WTC11 (cell line): ENCODE measurements around the gene STT3A. TPM values are rescaled to one million over a fixed set of nuclear protein-coding genes. Genes with fewer than 3 reads are reported as not detected.

Source experiments
- AFF4 ChIP-seq: sonication (generic); formaldehyde crosslinking; IDR thresholded peaks from 2 replicates; pipeline ENCODE4 v1.8.1; 2023; ENCODE audit warnings: mild to moderate bottlenecking, missing genetic modification reagents, borderline replicate concordance
- ATF6 ChIP-seq: sonication (generic); formaldehyde crosslinking; IDR thresholded peaks from 2 replicates; pipeline ENCODE4 v1.8.1; 2023; ENCODE audit warnings: mild to moderate bottlenecking, missing genetic modification reagents
- CBFB ChIP-seq: sonication (generic); formaldehyde crosslinking; IDR thresholded peaks from 2 replicates; pipeline ENCODE4 v1.8.1; 2022; ENCODE audit warnings: mild to moderate bottlenecking, low read depth, missing genetic modification reagents
- CREM ChIP-seq: sonication (generic); formaldehyde crosslinking; IDR thresholded peaks from 2 replicates; pipeline ENCODE4 v1.8.1; 2022; ENCODE audit warnings: mild to moderate bottlenecking, missing genetic modification reagents, moderate library complexity
- ERG ChIP-seq: fragments of 250-450 bp; sonication (Bioruptor Pico); IDR thresholded peaks from 2 replicates; pipeline ENCODE4 v1.8.0; 2021; ENCODE audit warnings: mild to moderate bottlenecking
- ETV6 ChIP-seq: sonication (generic); formaldehyde crosslinking; IDR thresholded peaks from 2 replicates; pipeline ENCODE4 v1.8.1; 2022; ENCODE audit warnings: mild to moderate bottlenecking, missing genetic modification reagents
- GABPB1 ChIP-seq: sonication (generic); formaldehyde crosslinking; IDR thresholded peaks from 2 replicates; pipeline ENCODE4 v1.8.1; 2023; ENCODE audit warnings: mild to moderate bottlenecking, missing genetic modification reagents
- MAX ChIP-seq: sonication (generic); formaldehyde crosslinking; IDR thresholded peaks from 2 replicates; pipeline ENCODE4 v1.8.0; 2022; ENCODE audit warnings: mild to moderate bottlenecking, missing genetic modification reagents
- MLX ChIP-seq: sonication (generic); formaldehyde crosslinking; IDR thresholded peaks from 2 replicates; pipeline ENCODE4 v1.8.1; 2023; ENCODE audit warnings: mild to moderate bottlenecking, missing genetic modification reagents, moderate library complexity
- MXD4 ChIP-seq: fragments of 250-450 bp; sonication (Bioruptor Pico); IDR thresholded peaks from 2 replicates; pipeline ENCODE4 v1.8.0; 2021; ENCODE audit warnings: mild to moderate bottlenecking, moderate library complexity, borderline replicate concordance
- MYBL2 ChIP-seq: sonication (generic); formaldehyde crosslinking; IDR thresholded peaks from 2 replicates; pipeline ENCODE4 v1.8.1; 2023; ENCODE audit warnings: mild to moderate bottlenecking, moderate library complexity, missing genetic modification reagents
- NFATC4 ChIP-seq: fragments of 250-450 bp; sonication (Bioruptor Pico); IDR thresholded peaks from 2 replicates; pipeline ENCODE4 v1.9.0; 2021; ENCODE audit warnings: mild to moderate bottlenecking
- NR2C2 ChIP-seq: sonication (generic); formaldehyde crosslinking; IDR thresholded peaks from 2 replicates; pipeline ENCODE4 v1.8.0; 2022; ENCODE audit warnings: mild to moderate bottlenecking, missing genetic modification reagents
- PRDM15 ChIP-seq: sonication (generic); formaldehyde crosslinking; IDR thresholded peaks from 2 replicates; pipeline ENCODE4 v1.8.0; 2022; ENCODE audit warnings: missing genetic modification reagents
- RORB ChIP-seq: fragments of 250-450 bp; sonication (Bioruptor Pico); IDR thresholded peaks from 2 replicates; pipeline ENCODE4 v1.9.0; 2021; ENCODE audit warnings: mild to moderate bottlenecking
- SOX15 ChIP-seq: fragments of 250-450 bp; sonication (Bioruptor Pico); IDR thresholded peaks from 2 replicates; pipeline ENCODE4 v1.9.0; 2021; ENCODE audit warnings: mild to moderate bottlenecking
- SP1 ChIP-seq: sonication (generic); formaldehyde crosslinking; conservative IDR thresholded peaks from 2 replicates; pipeline ENCODE4 v1.8.1; 2022; ENCODE audit warnings: missing genetic modification reagents
- USF1 ChIP-seq: sonication (generic); formaldehyde crosslinking; IDR thresholded peaks from 2 replicates; pipeline ENCODE4 v1.8.0; 2022; ENCODE audit warnings: mild to moderate bottlenecking, missing genetic modification reagents
- USF2 ChIP-seq: sonication (generic); formaldehyde crosslinking; IDR thresholded peaks from 2 replicates; pipeline ENCODE4 v1.8.1; 2023; ENCODE audit warnings: mild to moderate bottlenecking, missing genetic modification reagents, moderate library complexity
- ZBTB21 ChIP-seq: sonication (generic); formaldehyde crosslinking; IDR thresholded peaks from 2 replicates; pipeline ENCODE4 v1.8.1; 2023; ENCODE audit warnings: mild to moderate bottlenecking, missing genetic modification reagents, borderline replicate concordance
- ZNF219 ChIP-seq: sonication (generic); formaldehyde crosslinking; IDR thresholded peaks from 2 replicates; pipeline ENCODE4 v1.8.0; 2023; ENCODE audit warnings: missing genetic modification reagents, mild to moderate bottlenecking, borderline replicate concordance
- ZNF317 ChIP-seq: sonication (generic); formaldehyde crosslinking; IDR thresholded peaks from 2 replicates; pipeline ENCODE4 v1.8.1; 2023; ENCODE audit warnings: low read depth, mild to moderate bottlenecking, moderate library complexity, missing genetic modification reagents, borderline replicate concordance
- ZNF512 ChIP-seq: sonication (generic); formaldehyde crosslinking; IDR thresholded peaks from 2 replicates; pipeline ENCODE4 v1.8.1; 2022; ENCODE audit warnings: missing genetic modification reagents, borderline replicate concordance
- total RNA-seq: library from RNA; stranded (reverse); gene quantifications from 3 replicates; pipeline ENCODE4 v1.2.3, GENCODE V29; 2021

Gene STT3A
- total RNA-seq, 1 experiment from 2014 or later = 144 TPM

GRCh38 chr11:125625630-125626287, 33.1 kb downstream of the STT3A start (continued):
- TF ChIP-seq USF1 (CRISPR knock-in tag) = peak; percentile 79; the same call in 1 of the 2 replicates
- TF ChIP-seq CBFB (CRISPR knock-in tag) = peak; percentile 80; the same call in 1 of the 2 replicates
- TF ChIP-seq MLX = peak; percentile 87
- TF ChIP-seq MXD4 = no peak
- peak; percentile 96; the same call in 1 of the 2 replicates for TF ChIP-seq MYBL2 (CRISPR knock-in tag)
- peak; percentile 93 for TF ChIP-seq CREM (CRISPR knock-in tag)
- 0 out of 2 replicates have a peak, but pooled peaks have one; percentile 62 for TF ChIP-seq NFATC4 (CRISPR knock-in tag)
- peak; percentile 84 for TF ChIP-seq GABPB1
- no peak for TF ChIP-seq RORB (CRISPR knock-in tag)
- no peak for TF ChIP-seq ATF6 (CRISPR knock-in tag)
- TF ChIP-seq ZNF219 (CRISPR knock-in tag) = 0 out of 2 replicates have a peak, but pooled peaks have one; percentile 82
- no peak for TF ChIP-seq PRDM15 (CRISPR knock-in tag)
- no peak for TF ChIP-seq NR2C2
- peak; percentile 92 for TF ChIP-seq AFF4 (CRISPR knock-in tag)
- 0 out of 2 replicates have a peak, but pooled peaks have one; percentile 50 for TF ChIP-seq ZNF512 (CRISPR knock-in tag)
- TF ChIP-seq MAX = peak; percentile 95
- peak; percentile 37; the same call in 1 of the 2 replicates for TF ChIP-seq USF2 (CRISPR knock-in tag)
- TF ChIP-seq SOX15 (CRISPR knock-in tag) = no peak
- TF ChIP-seq ZNF317 (CRISPR knock-in tag) = peak; percentile 47; the same call in 1 of the 2 replicates
- peak; percentile 45; the same call in 1 of the 2 replicates for TF ChIP-seq ERG
- peak; percentile 95; the same call in 1 of the 2 replicates for TF ChIP-seq ZBTB21 (CRISPR knock-in tag)
- TF ChIP-seq SP1 (CRISPR knock-in tag) = peak; percentile 89
- TF ChIP-seq ETV6 (CRISPR knock-in tag) = no peak
